ENCODE results near the gene EEIG2. TPM values are rescaled to one million over a fixed set of nuclear protein-coding genes. Genes with fewer than 3 reads are reported as not detected.
"Not testable (repeated sequence)": the region's sequence is repeated elsewhere in the genome, so short reads cannot be mapped to it uniquely, and the experiment has no call there.

The EEIG2 gene
- 7.6 TPM for polyA plus RNA-seq (2012; ENCODE audit: missing spikeins)

DNA sequence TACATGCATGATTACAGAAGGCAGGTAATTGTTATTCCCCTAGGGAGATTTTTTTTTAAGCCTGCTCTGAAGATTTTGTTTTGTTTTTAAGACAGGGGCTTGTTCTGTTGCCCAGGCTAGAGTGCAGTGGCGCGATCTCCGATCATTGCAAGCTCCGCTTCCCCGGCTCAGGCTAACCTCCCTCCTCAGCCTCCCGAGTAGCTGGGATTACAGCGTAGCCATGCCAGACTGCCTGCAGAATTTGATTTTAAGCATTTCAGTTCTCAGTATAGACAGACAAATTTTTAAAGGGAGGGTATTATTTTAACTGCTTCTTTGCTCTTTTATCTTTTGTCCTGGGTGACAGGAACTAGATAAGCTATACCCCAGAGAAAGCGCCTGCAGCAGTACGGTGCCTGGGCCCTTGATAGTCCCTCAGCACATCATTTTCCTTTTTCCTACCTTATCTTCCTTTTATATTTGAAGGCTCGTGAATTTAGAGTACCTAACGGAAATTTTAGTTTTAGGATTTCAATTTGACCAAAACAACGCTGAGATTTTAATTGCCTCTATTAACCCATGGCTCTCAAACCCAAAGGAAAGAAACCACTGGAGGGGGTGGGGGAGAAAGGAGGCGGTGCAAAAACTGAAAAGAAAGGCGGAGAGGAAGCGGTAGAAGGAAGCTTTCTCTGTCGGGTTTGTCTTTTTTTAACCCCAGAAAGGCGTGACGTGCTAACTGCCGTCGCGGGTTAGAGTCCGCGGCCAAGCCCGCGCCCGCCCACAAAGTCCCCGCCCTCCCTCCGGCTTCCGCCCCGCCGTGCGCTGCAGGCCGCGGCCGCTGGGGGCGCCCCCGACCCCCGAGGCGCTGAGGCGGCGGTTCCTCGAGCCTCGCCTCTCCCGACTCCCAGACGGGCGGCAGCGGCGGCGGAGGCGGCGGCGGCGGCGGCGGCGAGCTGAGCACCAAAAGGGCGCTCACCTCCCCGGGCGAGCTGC lies at the start of gene EEIG2:
TSS of gene EEIG2 (plus strand) at position 886 of the 972 bp plus-strand sequence. CDS start 329 bp downstream, outside the sequence.
- no peak for TF ChIP-seq POLR2AphosphoS5 (IDR thresholded peaks at IDR 0.05; ENCODE audit: low read depth, low read length)
- no peak for TF ChIP-seq POLR2A (IDR thresholded peaks at IDR 0.05; ENCODE audit: low read depth, low read length)
- TF ChIP-seq TAF1 (IDR thresholded peaks at IDR 0.05; ENCODE audit: borderline replicate concordance, low read depth, low read length): no peak; the same call in 1 of the 2 replicates
- FAIRE-seq (peak; percentile 96), DNase-seq (ENCODE audit: insufficient read length) (peak; percentile 55)

DNA sequence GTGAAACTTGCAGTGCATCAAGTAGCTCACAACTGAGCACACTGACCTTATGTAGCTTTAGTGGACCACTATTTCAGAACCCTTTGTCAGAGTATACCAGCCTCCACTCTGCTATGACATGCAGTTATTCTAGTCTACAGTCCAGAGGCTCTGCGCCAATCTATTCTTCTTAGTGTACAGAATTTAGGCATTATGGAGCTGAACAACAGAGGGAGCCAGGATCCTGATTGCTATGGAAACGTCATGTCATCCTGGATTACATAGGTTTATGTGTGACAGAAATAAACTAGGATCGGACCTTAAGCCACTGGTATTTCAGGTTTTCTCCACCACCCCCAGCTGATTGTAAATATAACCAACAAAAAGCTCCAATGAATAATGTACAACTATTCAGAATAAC lies 48.1 kb upstream of the EEIG2 start:
- TF ChIP-seq POLR2A (IDR thresholded peaks at IDR 0.05; ENCODE audit: low read depth, low read length): no peak
- TF ChIP-seq POLR2AphosphoS5 (IDR thresholded peaks at IDR 0.05; ENCODE audit: low read depth, low read length): no peak
- TF ChIP-seq TAF1 (IDR thresholded peaks at IDR 0.05; ENCODE audit: borderline replicate concordance, low read depth, low read length): no peak
- FAIRE-seq (no peak), DNase-seq (ENCODE audit: insufficient read length) (no peak)

DNA sequence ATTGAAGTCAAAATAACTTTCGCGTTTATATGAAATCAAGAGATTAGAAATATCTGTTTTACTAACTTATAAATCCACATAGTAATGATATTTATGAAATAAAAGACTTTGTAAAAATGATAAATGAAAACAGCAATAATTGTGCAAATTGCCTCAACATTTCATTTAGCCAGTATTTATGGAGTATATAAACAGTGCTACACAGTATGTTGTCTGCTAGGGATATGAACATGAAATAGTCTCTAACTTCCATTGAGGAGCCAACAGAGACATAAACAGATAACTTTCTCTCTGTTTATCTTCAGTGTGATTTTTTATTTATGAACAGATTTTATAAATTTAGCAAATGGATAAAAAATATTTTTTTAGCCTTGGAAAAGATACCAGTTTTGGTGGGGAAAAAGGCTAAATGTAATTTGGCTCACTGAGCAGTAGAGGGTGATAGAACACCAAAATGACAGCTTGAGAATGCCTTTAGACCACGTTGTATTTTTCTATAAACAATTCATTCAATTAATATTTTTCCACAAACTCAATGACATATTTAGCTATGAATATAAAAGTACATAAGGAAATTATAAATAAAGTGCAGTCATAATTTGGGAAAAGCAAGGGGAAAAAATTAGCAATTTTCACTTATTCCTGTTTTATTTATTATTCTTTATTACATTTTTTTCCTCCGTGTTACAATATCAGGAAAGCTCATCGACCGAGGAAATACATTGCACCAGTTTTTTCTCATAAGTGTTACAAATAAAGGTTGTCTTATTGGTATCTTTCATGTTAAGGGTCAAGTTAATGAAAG lies 47.5 kb upstream of the EEIG2 start:
- no peak for TF ChIP-seq TAF1 (IDR thresholded peaks at IDR 0.05; ENCODE audit: borderline replicate concordance, low read depth, low read length)
- no peak for TF ChIP-seq POLR2AphosphoS5 (IDR thresholded peaks at IDR 0.05; ENCODE audit: low read depth, low read length)
- TF ChIP-seq POLR2A (IDR thresholded peaks at IDR 0.05; ENCODE audit: low read depth, low read length): no peak
- FAIRE-seq: no peak
- no peak for DNase-seq (ENCODE audit: insufficient read length)

DNA sequence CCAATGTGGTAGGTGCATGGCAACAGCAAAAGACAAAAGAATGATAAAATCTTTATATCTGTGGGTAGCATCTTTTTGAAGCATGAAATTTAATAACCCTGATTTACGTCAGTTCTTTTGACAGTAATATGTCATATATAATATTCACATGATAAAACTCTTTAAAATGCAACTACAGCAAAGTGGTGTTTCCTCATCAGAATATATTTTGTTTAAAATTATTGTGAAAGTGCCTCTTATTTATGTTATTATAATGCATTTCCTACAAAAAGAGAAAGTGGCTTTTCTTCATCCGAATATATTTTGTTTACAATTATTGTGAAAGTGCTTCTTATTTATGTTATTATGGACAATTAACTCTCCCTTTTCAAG lies 46.9 kb upstream of the EEIG2 start:
- FAIRE-seq: no peak
- TF ChIP-seq POLR2AphosphoS5 (IDR thresholded peaks at IDR 0.05; ENCODE audit: low read depth, low read length): no peak
- TF ChIP-seq POLR2A (IDR thresholded peaks at IDR 0.05; ENCODE audit: low read depth, low read length): no peak
- no peak for TF ChIP-seq TAF1 (IDR thresholded peaks at IDR 0.05; ENCODE audit: borderline replicate concordance, low read depth, low read length)
- no peak for DNase-seq (ENCODE audit: insufficient read length)

DNA sequence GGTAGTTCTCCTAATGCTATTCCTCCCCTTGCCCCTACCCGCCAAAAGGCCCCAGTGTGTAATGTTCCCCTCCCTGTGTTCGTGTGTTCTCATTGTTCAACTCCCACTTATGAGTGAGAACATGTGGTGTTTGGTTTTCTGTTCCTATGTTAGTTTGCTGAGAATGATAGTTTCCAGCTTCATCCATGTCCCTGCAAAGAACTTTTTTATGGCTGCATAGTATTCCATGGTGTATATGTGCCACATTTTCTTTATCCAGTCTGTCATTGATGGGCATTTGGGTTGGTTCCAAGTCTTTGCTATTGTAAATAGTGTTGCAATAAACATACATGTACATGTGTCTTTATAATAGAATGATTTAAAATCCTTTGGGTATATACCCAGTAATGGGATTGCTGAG lies 46.0 kb upstream of the EEIG2 start:
- FAIRE-seq; DNase-seq (ENCODE audit: insufficient read length): not testable (repeated sequence)

DNA sequence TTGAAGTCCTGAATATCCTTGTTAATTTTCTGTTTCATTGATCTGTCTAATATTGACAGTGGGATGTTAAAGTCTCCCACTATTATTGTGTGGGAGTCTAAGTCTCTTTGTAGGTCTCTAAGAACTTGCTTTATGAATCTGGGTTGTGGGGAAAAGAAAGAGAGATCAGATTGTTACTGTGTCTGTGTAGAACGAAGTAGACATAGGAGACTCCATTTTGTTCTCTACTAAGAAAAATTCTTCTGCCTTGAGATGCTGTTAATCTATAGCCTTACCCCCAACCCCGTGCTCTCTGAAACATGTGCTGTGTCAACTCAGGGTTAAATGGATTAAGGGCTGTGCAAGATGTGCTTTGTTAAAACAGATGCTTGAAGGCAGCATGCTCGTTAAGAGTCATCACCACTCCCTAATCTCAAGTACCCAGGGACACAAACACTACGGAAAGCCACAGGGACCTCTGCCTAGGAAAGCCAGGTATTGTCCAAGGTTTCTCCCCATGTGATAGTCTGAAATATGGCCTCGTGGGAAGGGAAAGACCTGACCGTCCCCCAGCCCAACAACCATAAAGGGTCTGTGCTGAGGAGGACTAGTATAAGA lies 42.5 kb upstream of the EEIG2 start:
- DNase-seq (ENCODE audit: insufficient read length); FAIRE-seq: not testable (repeated sequence)

DNA sequence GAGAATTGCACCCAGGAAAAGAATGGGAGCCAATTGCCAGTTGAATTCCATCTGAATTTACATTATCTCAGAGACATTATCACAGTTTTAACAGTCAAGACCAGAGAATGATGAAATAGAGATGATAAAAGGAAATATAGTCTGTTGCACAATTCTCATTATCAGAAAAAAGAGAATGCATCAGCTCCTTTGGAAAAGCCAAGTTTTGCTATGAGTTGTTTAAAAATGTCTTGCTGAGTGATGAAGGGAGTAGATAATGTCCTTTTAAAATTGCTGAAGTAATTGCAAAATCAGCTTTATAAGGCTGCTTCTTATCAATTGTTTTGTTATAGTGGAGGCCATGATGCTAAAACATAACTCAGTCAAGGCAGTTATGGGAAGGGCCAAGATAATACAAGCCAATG lies 37.9 kb upstream of the EEIG2 start:
- no peak for DNase-seq (ENCODE audit: insufficient read length)
- TF ChIP-seq POLR2AphosphoS5 (IDR thresholded peaks at IDR 0.05; ENCODE audit: low read depth, low read length) (no peak), POLR2A (IDR thresholded peaks at IDR 0.05; ENCODE audit: low read depth, low read length) (no peak), TAF1 (IDR thresholded peaks at IDR 0.05; ENCODE audit: borderline replicate concordance, low read depth, low read length) (no peak)
- FAIRE-seq: no peak

DNA sequence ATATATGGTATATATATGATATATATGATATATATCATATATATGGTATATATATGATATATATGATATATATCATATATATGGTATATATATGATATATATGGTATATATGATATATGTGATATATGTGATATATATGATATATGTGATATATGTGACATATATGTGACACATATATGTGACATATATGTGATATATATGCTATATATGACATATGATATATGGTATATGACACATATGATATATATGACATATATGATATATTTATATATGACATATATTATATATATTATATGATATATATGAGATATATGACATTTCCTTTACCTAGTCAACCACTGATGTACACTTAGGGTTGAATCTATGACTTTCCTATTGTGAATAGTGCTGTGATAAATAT lies 36.1 kb upstream of the EEIG2 start:
- TF ChIP-seq TAF1 (IDR thresholded peaks at IDR 0.05; ENCODE audit: borderline replicate concordance, low read depth, low read length): no peak
- TF ChIP-seq POLR2A (IDR thresholded peaks at IDR 0.05; ENCODE audit: low read depth, low read length): no peak
- TF ChIP-seq POLR2AphosphoS5 (IDR thresholded peaks at IDR 0.05; ENCODE audit: low read depth, low read length): no peak
- FAIRE-seq: no peak
- DNase-seq (ENCODE audit: insufficient read length): no peak

DNA sequence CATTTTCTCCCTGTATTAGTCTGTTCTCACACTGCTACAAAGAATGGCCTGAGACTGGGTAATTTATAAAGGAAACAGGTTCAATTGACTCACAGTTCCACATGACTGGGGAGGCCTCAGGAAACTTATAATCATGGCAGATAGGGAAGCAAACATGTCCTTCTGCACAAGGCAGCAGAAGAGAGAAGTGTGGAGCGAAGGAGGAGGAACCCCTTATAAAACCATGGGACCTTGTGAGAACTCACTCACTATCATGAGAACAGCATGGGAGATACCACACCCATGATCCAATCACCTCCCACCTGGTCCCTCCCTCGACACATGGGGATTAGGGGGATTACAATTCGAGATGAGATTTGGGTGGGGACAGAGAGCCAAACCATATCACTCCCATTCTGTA lies 35.2 kb upstream of the EEIG2 start:
- no peak for FAIRE-seq

DNA sequence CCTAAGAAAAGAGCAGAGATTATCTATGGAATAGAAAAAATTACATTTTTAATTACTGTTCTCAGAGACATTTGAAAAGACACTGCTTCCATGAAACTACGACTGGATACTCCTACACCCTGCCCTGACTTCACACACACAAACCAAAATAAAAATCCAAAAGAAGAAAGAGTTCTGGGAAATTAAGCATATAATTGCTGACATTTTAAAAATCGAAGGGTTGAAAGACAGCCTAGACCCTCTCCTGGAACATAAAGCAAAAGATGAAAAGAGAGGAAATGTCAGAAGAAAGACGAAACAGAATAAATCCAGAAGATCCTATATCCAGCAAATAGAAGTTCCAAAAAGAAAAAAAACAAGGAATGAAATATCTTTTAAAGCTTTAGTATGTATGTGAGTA lies 32.8 kb upstream of the EEIG2 start:
- FAIRE-seq (no peak), DNase-seq (ENCODE audit: insufficient read length) (no peak)
- TF ChIP-seq POLR2AphosphoS5 (IDR thresholded peaks at IDR 0.05; ENCODE audit: low read depth, low read length) (no peak), TAF1 (IDR thresholded peaks at IDR 0.05; ENCODE audit: borderline replicate concordance, low read depth, low read length) (no peak), POLR2A (IDR thresholded peaks at IDR 0.05; ENCODE audit: low read depth, low read length) (no peak)

More for the DNA sequence above, 35.2 kb upstream of the EEIG2 start:
- no peak for DNase-seq (ENCODE audit: insufficient read length)
- TF ChIP-seq TAF1 (IDR thresholded peaks at IDR 0.05; ENCODE audit: borderline replicate concordance, low read depth, low read length) (no peak), POLR2A (IDR thresholded peaks at IDR 0.05; ENCODE audit: low read depth, low read length) (no peak), POLR2AphosphoS5 (IDR thresholded peaks at IDR 0.05; ENCODE audit: low read depth, low read length) (no peak)

DNA sequence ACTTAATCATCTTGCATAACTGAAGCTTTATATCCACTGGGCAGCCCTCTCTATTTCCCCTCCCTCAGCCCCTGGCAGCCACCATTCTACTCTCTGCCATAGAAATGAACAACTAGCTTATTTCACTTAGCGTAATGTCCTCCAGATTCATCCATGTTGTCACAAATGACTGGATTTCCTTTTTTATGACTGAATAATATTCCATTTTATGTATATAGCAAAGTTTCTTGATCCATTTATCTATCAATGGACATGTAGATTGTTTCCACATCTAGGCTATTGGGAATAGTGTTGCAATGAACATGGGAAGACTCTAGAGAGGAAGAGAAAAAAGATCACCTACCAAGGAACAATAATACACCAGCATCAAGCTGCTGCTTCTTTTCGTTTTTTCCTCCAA lies 32.1 kb upstream of the EEIG2 start:
- TF ChIP-seq TAF1 (IDR thresholded peaks at IDR 0.05; ENCODE audit: borderline replicate concordance, low read depth, low read length) (no peak), POLR2A (IDR thresholded peaks at IDR 0.05; ENCODE audit: low read depth, low read length) (no peak), POLR2AphosphoS5 (IDR thresholded peaks at IDR 0.05; ENCODE audit: low read depth, low read length) (no peak)
- FAIRE-seq (no peak), DNase-seq (ENCODE audit: insufficient read length) (no peak)

Data from GM12892 (cell line).